B cell (primary cell): ENCODE measurements around the gene ECI1. TPM values are rescaled to one million over a fixed set of nuclear protein-coding genes. Genes with fewer than 3 reads are reported as not detected.
A peak's percentile ranks its signal among the peaks of the same experiment; 100 is the strongest.

Experiments
- ATAC-seq: fragments of 200-7000 bp; cut with Tn5 transposase; one replicate; pipeline ENCODE4 v1.10.0; 2021; ENCODE audit warnings: low read depth, mild to moderate bottlenecking, moderate number of reproducible peaks, moderate library complexity
- CTCF ChIA-PET: fragments of 350-600 bp; sonication (Branson Sonifier 250); formaldehyde crosslinking; loops from one replicate; lab custom pipeline; 2021; ENCODE audit warnings: antibody characterized with exemption, inconsistent platforms; lab: Charles Lee
- POLR2A ChIA-PET: fragments of 350-600 bp; sonication (Branson Sonifier 250); formaldehyde crosslinking; loops from one replicate; lab custom pipeline; 2021; ENCODE audit warnings: antibody characterized with exemption; lab: Charles Lee
- DNase-seq: peaks from one replicate; pipeline ENCODE4 v3.0.0; 2013
- H2AFZ ChIP-seq: 2 replicates; pipeline ENCODE4 v1.6.1; 2012; ENCODE audit warnings: mild to moderate bottlenecking, low read depth, low read length; ENCODE audit not compliant: insufficient read depth, poor library complexity, severe bottlenecking
- H3K27ac ChIP-seq, 2 donors: 1 replicate in 1 of 2; 2 replicates in 1 of 2; pipeline ENCODE4 v1.5.1; 2012 to 2013; ENCODE audit warnings: low read length in 2 of 2, mild to moderate bottlenecking in 2 of 2, moderate library complexity in 1 of 2
- H3K27me3 ChIP-seq, 4 experiments: fragments of 200-600 bp in 1 of 4; sonication (generic) in 1 of 4; replicated peaks in 1 of 4; 1 replicate in 2 of 4; 2 replicates in 2 of 4; pipeline versions ENCODE4 v1.6.1 to v1.7.0; 2013 to 2016; ENCODE audit warnings: low read length in 3 of 4, mild to moderate bottlenecking in 2 of 4, mixed read lengths in 1 of 4, moderate library complexity in 1 of 4; ENCODE audit not compliant: insufficient read depth in 4 of 4, control insufficient read depth in 3 of 4; ENCODE audit errors: control extremely low read depth in 1 of 4
- H3K36me3 ChIP-seq, 2 experiments: replicated peaks in 1 of 2; 1 replicate in 1 of 2; 2 replicates in 1 of 2; pipeline versions ENCODE4 v1.6.1 to v1.7.1; 2013; ENCODE audit warnings: low read length in 1 of 2; ENCODE audit not compliant: insufficient read depth in 2 of 2, control insufficient read depth in 1 of 2; ENCODE audit errors: control extremely low read depth in 1 of 2, extremely low read depth in 1 of 2
- H3K4me1 ChIP-seq, 2 donors: fragments of 200-600 bp in 1 of 2; sonication (generic) in 1 of 2; 1 replicate in 1 of 2; 2 replicates in 1 of 2; pipeline versions ENCODE4 v1.5.1 to v1.6.1; 2013 to 2017; ENCODE audit warnings: low read length in 2 of 2; ENCODE audit not compliant: control insufficient read depth in 2 of 2, insufficient read depth in 2 of 2
- H3K4me2 ChIP-seq: replicated peaks from 2 replicates; pipeline ENCODE3; 2012; ENCODE audit warnings: mild to moderate bottlenecking, low read depth, low read length; ENCODE audit not compliant: poor library complexity, severe bottlenecking
- H3K4me3 ChIP-seq, 5 experiments: fragments of 200-600 bp in 1 of 5; sonication (generic) in 1 of 5; 1 replicate in 3 of 5; 2 replicates in 2 of 5; pipeline versions ENCODE4 v1.5.1 to v1.7.0; 2011 to 2016; ENCODE audit warnings: low read length in 4 of 5, mild to moderate bottlenecking in 4 of 5, low read depth in 2 of 5, control low read depth in 1 of 5, moderate library complexity in 1 of 5; ENCODE audit not compliant: insufficient read depth in 1 of 5; ENCODE audit errors: control extremely low read depth in 1 of 5, extremely low read depth in 1 of 5
- H3K79me2 ChIP-seq: fragments of 200-600 bp; sonication (generic); one replicate; pipeline ENCODE4 v1.6.0; 2016; ENCODE audit warnings: low read length; ENCODE audit not compliant: control insufficient read depth, insufficient read depth
- H3K9ac ChIP-seq: fragments of 200-600 bp; sonication (generic); 2 replicates; pipeline ENCODE4 v1.6.1; 2017; ENCODE audit warnings: mild to moderate bottlenecking, low read length, moderate library complexity
- H3K9me3 ChIP-seq, 3 donors: one replicate each; pipeline versions ENCODE4 v1.6.1 to v1.7.1; 2013; ENCODE audit warnings: low read length in 2 of 3; ENCODE audit not compliant: control insufficient read depth in 2 of 3, insufficient read depth in 1 of 3; ENCODE audit errors: control extremely low read depth in 1 of 3
- H4K20me1 ChIP-seq: 2 replicates; pipeline ENCODE4 v1.6.0; 2012; ENCODE audit warnings: mild to moderate bottlenecking, low read length; ENCODE audit not compliant: insufficient read depth, control insufficient read depth, poor library complexity, severe bottlenecking
- H3K27ac Mint-ChIP-seq: one replicate; pipeline ENCODE4 v1.8.0; 2021; ENCODE audit warnings: mixed read lengths
- H3K27me3 Mint-ChIP-seq: one replicate; pipeline ENCODE4 v1.8.0; 2021; ENCODE audit warnings: mixed read lengths
- H3K4me1 Mint-ChIP-seq: one replicate; pipeline ENCODE4 v1.8.0; 2021; ENCODE audit warnings: mixed read lengths
- H3K4me3 Mint-ChIP-seq: one replicate; pipeline ENCODE4 v1.8.0; 2021; ENCODE audit warnings: mixed read lengths
- H3K9me3 Mint-ChIP-seq: one replicate; pipeline ENCODE4 v1.8.0; 2022; ENCODE audit warnings: mixed read lengths; ENCODE audit not compliant: insufficient read depth
- CTCF ChIP-seq: fragments of 200-600 bp; IDR thresholded peaks from one replicate; pipeline ENCODE4 v1.8.0; 2022; ENCODE audit warnings: antibody characterized with exemption, mild to moderate bottlenecking
- EZH2 ChIP-seq: IDR thresholded peaks from 2 replicates; pipeline ENCODE4 v1.6.1; 2012; ENCODE audit warnings: borderline replicate concordance, low read depth, mild to moderate bottlenecking, moderate library complexity, low read length; ENCODE audit not compliant: insufficient read depth, poor library complexity, severe bottlenecking
- WGBS: methylation state at CpG from one replicate; pipeline ENCODE4 v1.1.5; 2013; ENCODE audit warnings: missing lambda C conversion rate; ENCODE audit not compliant: insufficient coverage; 5-methylcytosine and 5-hydroxymethylcytosine counted together
- intact Hi-C: fragments of 100-400 bp; cut with micrococcal nuclease; formaldehyde crosslinking; loops from one replicate; pipeline ENCODE4 v1.10.0; 2022
- polyA plus RNA-seq: library from polyadenylated mRNA; depleted of rRNA; stranded (reverse); fragments of >200 nt; gene quantifications from 2 replicates; pipeline ENCODE4 v1.2.3, GENCODE V29; 2012
- total RNA-seq, 2 donors: library from RNA; stranded (reverse); fragments of 120-200 nt in 1 of 2; gene quantifications; 1 replicate in 1 of 2; 2 replicates in 1 of 2; pipeline versions ENCODE4 v1.2.3 to v1.2.4, GENCODE V29; 2013 to 2022

Gene ECI1
- total and polyA plus RNA-seq, 2 donors (not counting 1 experiment from before 2014, with no cell fraction given) = 34.3 to 38.4 TPM

- intact Hi-C loops = loop anchor here (1.0 to 10.0 kb wide), 4 partner anchors 56 to 410 kb away; partner anchors contain the start of genes ABCA3 and ECI1
- POLR2A ChIA-PET = interaction anchor here (1.0 to 1.1 kb wide), 2 partner anchors 10 to 306 kb away, joined by 3 read pairs; partner anchors contain the start of gene MLST8
- Histone ChIP-seq H3K4me2 (peak overlapping the region; percentile 83), H3K9me3 (peaks cover 0 to 6% (median 0%) of the 10 kb centered on the region in 3 donors), H3K27ac (no peak overlapping the region), H3K4me3 (peak overlapping the region in 1 of 5 experiments; percentile 44), H3K36me3 (no peaks in the 10 kb centered on the region), H3K27me3 (peaks cover 0 to 50% (median 20%) of the 10 kb centered on the region in 4 experiments), H3K9ac (no peak overlapping the region), H3K79me2 (no peaks in the 10 kb centered on the region), H2AFZ (no peak overlapping the region), H3K4me1 (peaks cover 12 to 22% of the 10 kb centered on the region in 2 donors), H4K20me1 (no peaks in the 10 kb centered on the region)
- Mint-ChIP-seq H3K9me3 (no peaks in the 10 kb centered on the region), H3K4me1 (peaks cover 10% of the 10 kb centered on the region), H3K4me3 (peak overlapping the region; percentile 78), H3K27ac (peak overlapping the region; percentile 37), H3K27me3 (peaks cover 28% of the 10 kb centered on the region)
- 40% methylated on average over 6 of the region's 10 CpGs for WGBS
- ATAC-seq (peak; percentile 73), DNase-seq (peak; percentile 77)
- CTCF ChIA-PET = interaction anchor here (0.6 to 4.7 kb wide), 29 partner anchors 10 to 325 kb away, joined by 3 to 71 read pairs (median 4); partner anchors contain the start of genes AMDHD2, ATP6V0C, BRICD5 and CCNF
- TF ChIP-seq CTCF = peak; percentile 47
- no peak for TF ChIP-seq EZH2
Measured at GRCh38 chr16:2194852-2195321, 56.5 kb downstream of the ECI1 start.

GRCh38 chr16:2194166-2194834 is 57.1 kb downstream of the ECI1 start:
- H3K79me2 ChIP-seq = no peaks in the 10 kb centered on the region
- Mint-ChIP-seq H3K27ac (no peak overlapping the region), H3K9me3 (no peaks in the 10 kb centered on the region), H3K4me3 (peak overlapping the region; percentile 78), H3K27me3 (peaks cover 28% of the 10 kb centered on the region), H3K4me1 (peaks cover 10% of the 10 kb centered on the region)
- no peak for TF ChIP-seq CTCF
- TF ChIP-seq EZH2 = no peak
- ChIA-PET POLR2A (interaction anchor here (1.0 to 1.1 kb wide), 2 partner anchors 11 to 307 kb away, joined by 3 read pairs; partner anchors contain the start of gene MLST8), CTCF (interaction anchor here (0.6 to 4.7 kb wide), 28 partner anchors 10 to 325 kb away, joined by 3 to 71 read pairs (median 4); partner anchors contain the start of genes AMDHD2, ATP6V0C, BRICD5 and CCNF)
- no peaks in the 10 kb centered on the region for H4K20me1 ChIP-seq
- peaks cover 0 to 50% (median 20%) of the 10 kb centered on the region in 4 experiments for H3K27me3 ChIP-seq
- peaks cover 0 to 6% (median 0%) of the 10 kb centered on the region in 3 donors for H3K9me3 ChIP-seq
- DNase-seq (no peak), ATAC-seq (no peak)
- peaks cover 12 to 22% of the 10 kb centered on the region in 2 donors for H3K4me1 ChIP-seq
- no peak overlapping the region for H3K9ac ChIP-seq
- 75% methylated on average over 14 of the region's 16 CpGs for WGBS
- H3K4me2 ChIP-seq = no peak overlapping the region
- H2AFZ ChIP-seq = no peak overlapping the region
- intact Hi-C loops = loop anchor here (10.0 kb wide), 2 partner anchors 151 to 411 kb away; partner anchors contain the start of gene ABCA3
- no peaks in the 10 kb centered on the region for H3K36me3 ChIP-seq
- no peak overlapping the region for H3K4me3 ChIP-seq
- H3K27ac ChIP-seq = no peak overlapping the region
